GM23338 (cell line): Measurements from ENCODE around the gene KLRF2. TPM values are rescaled to one million over a fixed set of nuclear protein-coding genes. Genes with fewer than 3 reads are reported as not detected.

Experiments
- ATAC-seq: fragments of 200-7000 bp; cut with Tn5 transposase; 3 replicates; pipeline ENCODE4 v1.9.1; 2020
- DNase-seq: peaks from one replicate; pipeline ENCODE4 v3.0.0-alpha.2; 2015; ENCODE audit warnings: low spot score
- H2AFZ ChIP-seq: fragments of 200-600 bp; sonication (generic); 2 replicates; pipeline ENCODE4 v1.8.0; 2016; ENCODE audit warnings: antibody characterized with exemption, mild to moderate bottlenecking, moderate library complexity
- H3F3A ChIP-seq: fragments of 200-600 bp; sonication (generic); replicated peaks from 2 replicates; pipeline ENCODE4 v1.8.0; 2017; ENCODE audit warnings: antibody characterized with exemption, mixed run types, low read depth
- H3K27ac ChIP-seq: fragments of 200-600 bp; sonication (generic); 2 replicates; pipeline ENCODE4 v1.6.1; 2016; ENCODE audit warnings: low read depth
- H3K27me3 ChIP-seq: fragments of 200-600 bp; sonication (generic); 2 replicates; pipeline ENCODE4 v1.8.0; 2016; ENCODE audit warnings: mild to moderate bottlenecking, mixed run types, moderate library complexity; ENCODE audit not compliant: insufficient read depth
- H3K36me3 ChIP-seq: fragments of 200-600 bp; sonication (generic); 2 replicates; pipeline ENCODE4 v1.8.0; 2016; ENCODE audit warnings: mild to moderate bottlenecking; ENCODE audit not compliant: insufficient read depth
- H3K4me1 ChIP-seq: fragments of 200-600 bp; sonication (generic); 2 replicates; pipeline ENCODE4 v1.8.0; 2016; ENCODE audit warnings: mild to moderate bottlenecking, moderate library complexity; ENCODE audit not compliant: insufficient read depth
- H3K4me2 ChIP-seq: fragments of 200-600 bp; sonication (generic); 2 replicates; pipeline ENCODE4 v1.7.1; 2017; ENCODE audit warnings: mixed run types
- H3K4me3 ChIP-seq: fragments of 200-600 bp; sonication (generic); 2 replicates; pipeline ENCODE4 v1.6.1; 2016; ENCODE audit warnings: mixed run types
- H3K79me2 ChIP-seq: fragments of 200-600 bp; sonication (generic); replicated peaks from 2 replicates; pipeline ENCODE4 v1.8.0; 2017; ENCODE audit warnings: mild to moderate bottlenecking; ENCODE audit not compliant: insufficient read depth
- H3K9me2 ChIP-seq: fragments of 200-600 bp; sonication (generic); 2 replicates; pipeline ENCODE4 v1.8.0; 2017; ENCODE audit not compliant: insufficient read depth
- H4K20me1 ChIP-seq: fragments of 200-600 bp; sonication (generic); replicated peaks from 2 replicates; pipeline ENCODE4 v1.8.0; 2017; ENCODE audit warnings: mild to moderate bottlenecking; ENCODE audit not compliant: insufficient read depth
- H3K27ac Mint-ChIP-seq: 2 replicates; pipeline ENCODE4 v1.8.0; 2020; ENCODE audit warnings: inconsistent platforms, mild to moderate bottlenecking, moderate library complexity, mixed read lengths
- H3K27me3 Mint-ChIP-seq: 3 replicates; pipeline ENCODE4 v1.8.0; 2022; ENCODE audit warnings: low read depth, mild to moderate bottlenecking, moderate library complexity, mixed read lengths, inconsistent platforms; ENCODE audit not compliant: insufficient read depth, poor library complexity
- H3K36me3 Mint-ChIP-seq: 3 replicates; pipeline ENCODE4 v1.8.0; 2021; ENCODE audit warnings: low read depth, mild to moderate bottlenecking, inconsistent platforms, moderate library complexity, mixed read lengths
- H3K4me1 Mint-ChIP-seq: 3 replicates; pipeline ENCODE4 v1.8.0; 2020; ENCODE audit warnings: mild to moderate bottlenecking, inconsistent platforms, mixed read lengths
- H3K4me3 Mint-ChIP-seq: 3 replicates; pipeline ENCODE4 v1.8.0; 2021; ENCODE audit warnings: moderate library complexity, mild to moderate bottlenecking, inconsistent platforms, mixed read lengths
- H3K9me3 Mint-ChIP-seq: 3 replicates; pipeline ENCODE4 v1.8.0; 2020; ENCODE audit warnings: moderate library complexity, mild to moderate bottlenecking, inconsistent platforms, mixed read lengths
- CREB1 ChIP-seq: fragments of 250-450 bp; sonication (Bioruptor Pico); IDR thresholded peaks from 2 replicates; pipeline ENCODE4 v1.5.0; 2020; ENCODE audit warnings: low read depth, mild to moderate bottlenecking, moderate library complexity
- CTCF ChIP-seq, 2 experiments: fragments of 200-600 bp in 1 of 2; sonication (generic) in 1 of 2; conservative IDR thresholded peaks; 2 replicates each; pipeline versions ENCODE4 v1.5.1 to v1.6.1; 2016 to 2017; ENCODE audit warnings: antibody characterized with exemption in 2 of 2, low read depth in 2 of 2, mild to moderate bottlenecking in 2 of 2, moderate library complexity in 1 of 2
- ETS1 ChIP-seq: IDR thresholded peaks from 2 replicates; pipeline ENCODE4 v1.6.1; 2016; ENCODE audit warnings: antibody characterized with exemption
- EZH2 ChIP-seq: fragments of 200-600 bp; sonication (generic); IDR thresholded peaks from one replicate; pipeline ENCODE4 v1.8.0; 2017; ENCODE audit warnings: antibody characterized with exemption, mild to moderate bottlenecking, low read depth; ENCODE audit not compliant: unreplicated experiment
- EZH2phosphoT487 ChIP-seq: fragments of 200-600 bp; sonication (generic); IDR thresholded peaks from one replicate; pipeline ENCODE4 v1.8.1; 2018; ENCODE audit warnings: antibody characterized with exemption; ENCODE audit not compliant: unreplicated experiment
- JUNB ChIP-seq: IDR thresholded peaks from one replicate; pipeline ENCODE4 v1.6.1; 2016; ENCODE audit warnings: antibody characterized with exemption; ENCODE audit not compliant: unreplicated experiment
- NANOG ChIP-seq: IDR thresholded peaks from 2 replicates; pipeline ENCODE4 v1.6.1; 2016; ENCODE audit warnings: antibody characterized with exemption, borderline replicate concordance
- POLR2AphosphoS5 ChIP-seq: IDR thresholded peaks from 2 replicates; pipeline ENCODE4 v1.6.1; 2016; ENCODE audit warnings: antibody characterized with exemption, low read depth
- REST ChIP-seq: IDR thresholded peaks from one replicate; pipeline ENCODE4 v1.6.1; 2018; ENCODE audit warnings: antibody characterized with exemption; ENCODE audit not compliant: unreplicated experiment
- STAT1 ChIP-seq: IDR thresholded peaks from one replicate; pipeline ENCODE4 v1.6.1; 2016; ENCODE audit warnings: antibody characterized with exemption; ENCODE audit not compliant: unreplicated experiment
- ZNF114 ChIP-seq: fragments of 250-450 bp; sonication (Bioruptor Pico); IDR thresholded peaks from 2 replicates; pipeline ENCODE4 v1.5.0; 2020; ENCODE audit warnings: mild to moderate bottlenecking, moderate library complexity
- ZNF331 ChIP-seq: fragments of 250-450 bp; sonication (Bioruptor Pico); IDR thresholded peaks from 2 replicates; pipeline ENCODE4 v1.5.0; 2020; ENCODE audit warnings: low read depth, mild to moderate bottlenecking, moderate library complexity
- ZNF462 ChIP-seq: fragments of 250-450 bp; sonication (Bioruptor Pico); IDR thresholded peaks from 2 replicates; pipeline ENCODE4 v1.5.0; 2020; ENCODE audit warnings: mild to moderate bottlenecking, moderate library complexity
- polyA plus RNA-seq: library from polyadenylated mRNA; unstranded; fragments of >200 nt; fragmentation: Nextera tagmentation; extraction: Ambion mirVana; gene quantifications from 2 replicates; pipeline ENCODE4 v1.2.1, GENCODE V29; 2016
- total RNA-seq: library from RNA; depleted of rRNA; stranded (reverse); fragments of >200 nt; shearing (Covaris generic); gene quantifications from 2 replicates; pipeline ENCODE4 v1.2.3, GENCODE V29; 2014

Gene KLRF2
- total and polyA plus RNA-seq, 2 experiments from 2014 or later = not detected

GRCh38 chr12:9911708-9912107 lies 30.4 kb downstream of the KLRF2 start:
- Histone ChIP-seq H3K4me1 (no peaks in the 10 kb centered on the region), H3K27ac (no peak overlapping the region), H2AFZ (no peak overlapping the region), H3F3A (no peaks in the 10 kb centered on the region), H3K4me3 (no peak overlapping the region), H3K36me3 (peaks cover 15% of the 10 kb centered on the region), H3K9me2 (0 out of 2 replicates have a peak, but pooled peaks cover 6% of the 10 kb centered on the region), H3K4me2 (no peak overlapping the region), H4K20me1 (no peaks in the 10 kb centered on the region), H3K79me2 (no peaks in the 10 kb centered on the region), H3K27me3 (no peaks in the 10 kb centered on the region)
- H3K27ac Mint-ChIP-seq = no peak overlapping the region
- peaks cover 36% of the 10 kb centered on the region for H3K36me3 Mint-ChIP-seq
- ATAC-seq (no peak), DNase-seq (no peak)
- no peak overlapping the region for H3K4me3 Mint-ChIP-seq
- no peaks in the 10 kb centered on the region for H3K27me3 Mint-ChIP-seq
- H3K4me1 Mint-ChIP-seq = no peaks in the 10 kb centered on the region
- peaks cover 48% of the 10 kb centered on the region for H3K9me3 Mint-ChIP-seq
- TF ChIP-seq JUNB (no peak), ETS1 (no peak), ZNF114 (no peak), CREB1 (CRISPR knock-in tag) (no peak), STAT1 (no peak), EZH2phosphoT487 (no peak), ZNF462 (CRISPR knock-in tag) (no peak), REST (no peak), NANOG (no peak), EZH2 (no peak), CTCF (conservative IDR thresholded peaks at IDR 0.05; ENCODE audit: low read depth in 2 of 2) (no peak), POLR2AphosphoS5 (no peak), ZNF331 (CRISPR knock-in tag) (no peak)
